H1 (cell line): Measurements from ENCODE around the gene CORO1A. TPM values are rescaled to one million over a fixed set of nuclear protein-coding genes. Genes with fewer than 3 reads are reported as not detected.

Experiments used
- BACH1 ChIP-seq: IDR thresholded peaks from 2 replicates; pipeline ENCODE4 v1.6.1; 2012; ENCODE audit warnings: low read length, improper control_type of control experiment
- FOSL1 ChIP-seq: IDR thresholded peaks from 2 replicates; pipeline ENCODE4 v1.6.1; 2011; ENCODE audit warnings: mild to moderate bottlenecking, low read depth, low read length, moderate library complexity; ENCODE audit not compliant: insufficient read depth
- GABPA ChIP-seq: IDR thresholded peaks from 2 replicates; pipeline ENCODE4 v1.6.1; 2011; ENCODE audit warnings: mild to moderate bottlenecking, low read length, moderate library complexity, borderline replicate concordance; ENCODE audit not compliant: insufficient read depth
- KDM4A ChIP-seq: IDR thresholded peaks from one replicate; pipeline ENCODE4 v1.7.1; 2012; ENCODE audit warnings: low read depth, mild to moderate bottlenecking, moderate library complexity, low read length, inconsistent platforms; ENCODE audit not compliant: severe bottlenecking
- polyA plus RNA-seq, 7 experiments: library from polyadenylated mRNA; depleted of rRNA in 3 of 7; stranded (reverse) in 5 of 7; unstranded in 2 of 7; fragments of >200 nt in 5 of 7; fragments of 200-250 nt in 2 of 7; gene quantifications; 1 replicate in 5 of 7; 2 replicates in 1 of 7; 4 replicates in 1 of 7; pipeline versions ENCODE4 v1.2.1 to v1.2.3, GENCODE V29; 2011 to 2013; ENCODE audit warnings: missing spikeins in 2 of 7, mixed read lengths in 2 of 7
- total RNA-seq: library from RNA; stranded (reverse); fragmentation: NEBNext Ultra II Directional; extraction: Animal tissue kit (Norgen Biotek cat#: 25700); gene quantifications from 2 replicates; pipeline ENCODE4 v1.2.1, GENCODE V29; 2021

CORO1A gene
- total and polyA plus RNA-seq, 2 of the 8 experiments (the other 6 are each of a cell fraction or from before 2014, with no cell fraction given) = 10.9 to 11.7 TPM

GRCh38 chr16:30183233-30184095 lies at the start of gene CORO1A (continued):
- TF ChIP-seq FOSL1 = no peak
- TF ChIP-seq KDM4A = peak; percentile 9
- no peak for TF ChIP-seq BACH1
- TF ChIP-seq GABPA = no peak
